PC-3 (cell line): ENCODE results near the gene CTNNA2.

Experiments
- EZH2phosphoT487 ChIP-seq: fragments of 300-600 bp; sonication (generic); IDR thresholded peaks from 2 replicates; pipeline ENCODE4 v1.6.1; 2018; ENCODE audit warnings: mild to moderate bottlenecking, antibody characterized with exemption, low read length, borderline replicate concordance
- TF ChIP-seq, protein P1 (sequence below): fragments of 300-600 bp; sonication (generic); conservative IDR thresholded peaks from 2 replicates; pipeline ENCODE4 v1.5.1; 2017; ENCODE audit warnings: antibody characterized with exemption, low read depth, mild to moderate bottlenecking, low read length

DNA sequence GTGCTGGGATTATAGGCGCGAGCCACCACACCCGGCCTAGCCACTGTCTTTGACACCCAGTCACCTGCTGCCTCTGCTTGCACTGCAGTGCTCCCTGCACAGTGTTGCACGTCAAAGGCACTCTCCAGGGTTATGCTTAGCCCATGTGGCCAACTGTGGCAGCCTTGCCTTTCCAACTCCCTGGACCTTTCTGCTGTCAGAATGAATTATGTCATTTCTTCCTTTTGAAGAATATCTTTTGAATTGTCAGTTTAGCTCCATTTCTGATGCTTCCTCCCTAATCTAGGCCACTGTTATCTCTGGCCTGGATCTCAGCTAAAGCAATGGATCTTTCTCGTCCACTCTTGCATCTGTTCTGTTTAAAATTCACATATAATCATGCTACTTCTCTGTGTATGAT lies 821.0 kb downstream of the CTNNA2 start:
- TF ChIP-seq, protein P1, sequence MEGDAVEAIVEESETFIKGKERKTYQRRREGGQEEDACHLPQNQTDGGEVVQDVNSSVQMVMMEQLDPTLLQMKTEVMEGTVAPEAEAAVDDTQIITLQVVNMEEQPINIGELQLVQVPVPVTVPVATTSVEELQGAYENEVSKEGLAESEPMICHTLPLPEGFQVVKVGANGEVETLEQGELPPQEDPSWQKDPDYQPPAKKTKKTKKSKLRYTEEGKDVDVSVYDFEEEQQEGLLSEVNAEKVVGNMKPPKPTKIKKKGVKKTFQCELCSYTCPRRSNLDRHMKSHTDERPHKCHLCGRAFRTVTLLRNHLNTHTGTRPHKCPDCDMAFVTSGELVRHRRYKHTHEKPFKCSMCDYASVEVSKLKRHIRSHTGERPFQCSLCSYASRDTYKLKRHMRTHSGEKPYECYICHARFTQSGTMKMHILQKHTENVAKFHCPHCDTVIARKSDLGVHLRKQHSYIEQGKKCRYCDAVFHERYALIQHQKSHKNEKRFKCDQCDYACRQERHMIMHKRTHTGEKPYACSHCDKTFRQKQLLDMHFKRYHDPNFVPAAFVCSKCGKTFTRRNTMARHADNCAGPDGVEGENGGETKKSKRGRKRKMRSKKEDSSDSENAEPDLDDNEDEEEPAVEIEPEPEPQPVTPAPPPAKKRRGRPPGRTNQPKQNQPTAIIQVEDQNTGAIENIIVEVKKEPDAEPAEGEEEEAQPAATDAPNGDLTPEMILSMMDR = no peak
- TF ChIP-seq EZH2phosphoT487 = no peak
